GM19025 (cell line): ENCODE data around the gene PYGM.

ENCODE experiments used
- ATAC-seq: cut with Tn5 transposase; IDR thresholded peaks from one replicate; pipeline ENCODE4 v1.9.1; 2021; ENCODE audit warnings: mild to moderate bottlenecking, low read depth, moderate library complexity; ENCODE audit not compliant: unreplicated experiment

Gene PYGM

DNA sequence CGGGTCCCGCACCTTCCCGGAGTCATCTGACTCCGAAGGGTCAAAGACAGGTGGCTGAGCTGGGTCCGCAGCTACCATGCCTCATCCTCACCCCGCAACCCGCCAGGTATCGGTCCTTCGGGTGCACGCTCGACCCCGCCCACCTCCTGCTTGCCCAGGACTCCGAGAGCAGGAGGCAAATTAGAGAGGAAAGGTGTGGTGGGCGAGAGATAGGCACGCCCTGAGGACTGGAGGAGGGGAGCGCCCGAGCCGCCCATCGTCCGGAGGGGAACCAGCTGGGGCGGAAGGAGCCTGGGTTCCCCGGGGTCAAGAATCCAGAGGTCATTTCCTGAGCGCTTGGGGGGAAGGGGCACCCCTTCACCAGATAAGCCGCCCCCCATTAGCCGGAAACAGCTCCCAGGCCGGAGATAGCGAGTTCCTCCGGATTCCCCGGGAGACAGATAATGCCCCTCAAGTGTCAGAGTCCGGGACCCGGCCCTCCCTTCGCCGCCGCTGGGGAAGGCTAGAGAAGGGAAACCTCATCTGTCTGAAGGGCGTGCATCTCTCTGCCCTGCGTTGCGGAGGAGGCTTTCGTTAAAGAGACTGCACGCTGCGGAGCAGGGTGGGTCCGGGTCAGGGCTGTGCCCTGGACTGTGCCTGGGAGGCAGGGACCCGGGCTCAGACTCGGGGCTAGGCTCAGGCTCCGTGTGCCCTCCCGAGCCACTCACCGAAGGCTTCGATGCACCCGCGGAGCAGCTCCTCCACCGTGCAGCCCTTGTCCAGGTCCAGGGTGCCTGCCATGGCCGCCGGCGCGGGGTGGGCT, 17.5 kb downstream of the PYGM start:
- no peak for ATAC-seq

DNA sequence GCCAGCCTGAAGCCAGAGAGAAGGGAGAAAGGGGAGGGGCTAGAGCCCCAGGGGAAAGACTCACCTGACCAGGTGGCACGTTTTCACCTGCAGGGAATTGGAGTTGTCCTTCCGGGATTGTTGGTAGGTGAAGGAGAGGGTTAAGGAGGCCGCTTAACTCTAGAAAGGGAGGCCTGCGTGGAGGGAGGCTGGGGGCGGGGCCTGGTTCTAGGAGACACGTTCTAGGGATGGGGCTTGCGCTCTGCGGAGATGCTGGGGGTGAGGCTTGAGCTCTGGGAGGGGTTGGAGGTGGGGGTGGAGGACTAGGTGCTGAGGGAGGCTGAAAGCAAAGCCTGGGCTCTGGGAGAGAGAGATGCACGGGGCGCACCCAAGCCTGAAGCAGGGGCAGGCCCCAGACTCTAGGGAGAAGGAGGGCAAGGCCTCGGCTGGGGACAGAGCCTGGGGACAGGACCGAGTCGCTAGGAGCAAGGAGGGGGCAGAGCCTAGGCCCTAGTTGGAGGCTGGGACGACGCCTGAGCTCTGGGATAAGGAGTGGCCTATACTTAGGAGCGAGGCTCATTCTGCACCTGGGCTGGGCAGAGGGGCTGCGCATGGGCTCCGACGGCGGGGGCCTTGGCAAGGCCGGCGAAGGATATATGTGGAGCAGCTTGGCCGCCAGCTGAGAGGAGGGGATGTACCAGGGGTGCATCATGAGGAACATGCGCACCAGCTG, 18.2 kb downstream of the PYGM start:
- no peak for ATAC-seq

DNA sequence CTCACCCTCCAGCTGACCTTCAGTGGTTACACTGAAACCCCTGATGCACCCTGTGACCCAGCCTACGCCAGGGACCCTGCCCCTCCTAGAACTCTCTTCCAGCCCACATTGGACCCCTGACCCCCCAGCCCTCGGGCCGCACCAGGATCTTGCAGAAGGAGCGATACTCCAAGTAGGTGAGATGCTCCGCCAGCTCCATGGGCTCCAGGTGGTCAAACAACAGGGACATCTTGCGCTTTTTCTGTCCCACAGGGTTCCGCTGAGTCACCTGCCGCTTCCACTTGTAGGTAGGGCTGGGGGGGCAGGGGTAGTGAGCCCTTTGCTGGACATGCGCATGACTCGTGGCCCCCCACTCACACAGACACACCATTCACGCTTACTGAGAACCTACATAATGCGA, 19.9 kb downstream of the PYGM start:
- ATAC-seq: no peak

DNA sequence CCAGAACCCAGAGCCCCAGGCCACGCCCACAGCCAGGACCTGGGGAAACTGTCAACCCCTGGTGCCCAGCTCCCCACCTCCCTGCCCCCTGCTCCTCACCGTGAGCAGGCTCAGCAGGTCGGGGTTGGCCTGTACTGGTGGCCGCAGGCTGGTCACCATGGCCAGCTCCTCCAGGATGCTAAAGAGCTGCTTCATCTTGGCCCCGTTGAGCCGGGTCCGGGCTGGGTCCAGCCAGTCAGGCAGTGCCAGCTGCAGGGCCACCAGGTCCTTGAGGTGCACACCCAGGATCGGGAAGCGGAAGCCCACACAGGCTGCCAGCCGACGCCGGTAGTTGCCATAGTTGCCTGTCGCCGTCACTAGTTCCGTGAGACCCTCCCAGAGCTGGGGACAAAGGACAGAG, 23.1 kb downstream of the PYGM start:
- ATAC-seq: no peak

DNA sequence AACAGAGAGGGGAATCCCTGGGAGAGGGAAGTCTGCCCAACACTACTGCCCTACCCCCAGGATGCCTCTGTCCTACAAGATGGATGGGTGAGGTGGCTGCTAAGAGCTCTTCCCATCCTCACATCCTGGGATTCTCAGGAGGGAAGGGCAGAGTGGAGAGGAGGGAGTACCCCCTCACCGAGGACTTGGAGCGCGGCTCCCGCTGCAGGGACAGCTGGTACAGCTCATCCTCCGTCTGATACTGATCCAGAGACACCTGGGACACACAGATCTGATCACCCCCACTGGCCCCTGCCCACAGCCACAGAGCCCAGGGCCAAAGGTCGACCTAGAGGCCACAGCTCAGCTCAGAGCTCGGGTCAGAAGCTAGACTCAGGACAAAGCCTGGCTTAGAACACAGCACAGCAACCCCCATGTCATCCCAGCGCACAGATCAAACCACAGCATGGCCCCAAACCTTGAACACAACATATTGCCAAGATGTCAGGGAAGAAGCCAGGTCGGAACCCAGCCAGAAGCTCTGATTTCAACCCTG, 24.0 kb downstream of the PYGM start:
- ATAC-seq: no peak

DNA sequence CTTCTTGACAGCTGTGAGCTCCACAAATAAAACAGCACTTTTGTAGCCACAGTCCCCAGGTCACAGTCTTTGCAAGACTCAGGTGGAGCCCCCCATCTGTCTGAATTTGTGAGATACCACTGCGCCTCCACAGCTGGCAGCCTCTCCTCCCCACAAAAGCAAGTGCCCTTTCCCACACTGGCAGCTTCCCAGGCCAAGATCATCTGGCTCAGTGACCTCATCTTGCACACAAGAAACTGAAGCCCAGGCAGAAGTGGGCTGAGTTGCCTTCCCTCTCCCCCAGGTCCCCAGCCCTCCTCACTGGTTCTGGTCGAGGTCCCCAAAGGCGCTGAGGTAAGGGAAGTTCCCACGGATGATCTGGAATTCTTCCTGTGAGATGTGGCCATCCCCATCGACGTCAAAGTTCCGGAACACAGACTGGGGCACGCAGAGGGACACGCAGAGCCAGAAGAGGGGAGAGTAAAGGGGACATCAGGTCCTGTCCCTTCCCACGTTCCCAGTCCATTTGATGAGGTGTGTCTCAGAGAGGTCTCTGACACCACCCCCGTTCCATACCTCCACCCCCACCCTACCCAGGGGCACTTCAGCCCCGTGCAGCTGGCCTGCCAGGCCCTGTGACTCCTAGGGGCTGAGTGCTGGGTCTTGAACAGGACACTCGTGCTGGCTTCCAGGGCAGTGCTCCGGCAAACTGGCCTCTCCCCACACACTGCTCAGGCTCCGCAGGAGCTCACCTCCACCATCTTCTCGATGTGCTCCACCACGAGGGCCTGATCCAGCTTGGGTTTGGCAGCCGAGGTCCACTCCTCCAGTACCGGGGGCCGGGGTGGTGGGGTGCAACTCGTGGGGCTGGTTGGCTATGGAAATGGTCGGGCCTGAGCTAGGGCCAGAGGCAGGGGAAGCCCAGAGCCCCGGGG, 24.7 kb downstream of the PYGM start:
- no peak for ATAC-seq

DNA sequence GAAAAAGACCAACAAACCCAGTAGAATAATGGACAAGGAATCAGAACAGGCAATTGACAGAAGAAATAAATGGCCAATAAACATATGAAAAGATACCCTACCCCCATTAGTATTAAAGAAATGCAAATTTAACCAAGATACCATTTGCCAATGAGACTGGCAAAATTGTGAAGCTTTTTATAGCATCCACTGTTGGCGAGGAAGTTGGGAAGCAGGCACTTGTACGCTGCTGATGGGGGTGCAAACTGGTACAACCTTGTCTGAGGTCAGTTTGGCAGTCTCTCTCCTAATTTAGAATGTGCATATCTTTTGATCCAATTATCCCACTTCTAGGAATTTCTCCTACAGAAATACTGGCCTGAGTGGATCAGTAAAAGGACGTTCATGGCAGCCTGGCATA, 28.2 kb downstream of the PYGM start:
- no peak for ATAC-seq

DNA sequence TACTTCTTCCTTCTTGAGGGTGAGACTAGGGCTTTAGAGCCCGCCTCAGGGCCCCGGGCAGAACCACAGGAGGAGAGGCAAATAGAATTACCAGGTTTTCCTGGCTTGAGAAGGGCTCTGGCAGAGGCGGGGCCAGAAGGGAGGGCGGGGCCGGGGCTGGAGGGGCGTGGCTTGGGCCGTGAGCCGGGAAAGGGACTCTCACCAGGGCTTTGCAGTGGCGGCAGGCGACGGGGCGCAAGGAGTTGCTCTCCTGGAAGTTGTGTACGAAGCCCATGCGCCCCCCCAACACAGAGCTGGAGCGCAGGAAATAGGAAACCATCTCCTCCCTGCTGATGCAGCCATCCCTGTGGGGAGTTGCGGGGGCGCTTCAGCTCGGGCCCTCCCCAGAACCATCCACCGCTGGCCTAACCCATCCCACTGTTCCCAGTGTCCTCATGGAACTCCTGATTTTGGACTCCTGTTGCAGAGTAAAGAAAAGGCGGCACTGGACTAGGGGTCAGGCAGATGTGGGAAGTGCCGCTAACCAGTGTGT, 29.9 kb downstream of the PYGM start:
- no peak for ATAC-seq

DNA sequence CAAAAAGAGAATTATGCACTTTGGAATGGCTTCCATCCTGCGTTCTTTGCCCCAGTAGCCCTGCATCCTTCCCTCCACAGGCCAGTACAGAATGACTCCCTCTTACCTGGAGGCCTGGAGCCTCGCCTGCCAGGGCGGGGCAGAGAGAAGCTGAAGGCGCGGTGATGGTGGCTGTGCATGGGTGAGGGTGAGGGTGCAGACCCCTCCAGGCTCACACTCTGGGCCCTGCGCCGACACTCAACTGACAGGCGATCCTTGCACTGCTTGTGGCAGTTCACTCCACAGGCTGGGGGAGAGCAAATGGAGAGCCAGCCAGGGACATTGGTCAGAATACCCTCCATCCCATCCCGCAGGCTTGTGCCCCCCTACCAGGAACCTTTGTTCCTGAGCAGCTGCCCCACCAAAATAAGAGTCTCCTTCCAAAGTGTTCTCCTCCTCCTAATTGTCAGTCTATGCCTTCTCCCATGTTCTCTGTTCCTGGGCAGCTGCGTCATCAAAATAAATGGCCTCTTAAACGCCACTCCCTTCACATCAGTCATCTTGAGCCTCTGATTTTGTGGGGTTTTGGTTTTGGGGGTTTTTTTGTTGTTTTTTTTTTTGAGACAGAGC, 30.9 kb downstream of the PYGM start:
- no peak for ATAC-seq

DNA sequence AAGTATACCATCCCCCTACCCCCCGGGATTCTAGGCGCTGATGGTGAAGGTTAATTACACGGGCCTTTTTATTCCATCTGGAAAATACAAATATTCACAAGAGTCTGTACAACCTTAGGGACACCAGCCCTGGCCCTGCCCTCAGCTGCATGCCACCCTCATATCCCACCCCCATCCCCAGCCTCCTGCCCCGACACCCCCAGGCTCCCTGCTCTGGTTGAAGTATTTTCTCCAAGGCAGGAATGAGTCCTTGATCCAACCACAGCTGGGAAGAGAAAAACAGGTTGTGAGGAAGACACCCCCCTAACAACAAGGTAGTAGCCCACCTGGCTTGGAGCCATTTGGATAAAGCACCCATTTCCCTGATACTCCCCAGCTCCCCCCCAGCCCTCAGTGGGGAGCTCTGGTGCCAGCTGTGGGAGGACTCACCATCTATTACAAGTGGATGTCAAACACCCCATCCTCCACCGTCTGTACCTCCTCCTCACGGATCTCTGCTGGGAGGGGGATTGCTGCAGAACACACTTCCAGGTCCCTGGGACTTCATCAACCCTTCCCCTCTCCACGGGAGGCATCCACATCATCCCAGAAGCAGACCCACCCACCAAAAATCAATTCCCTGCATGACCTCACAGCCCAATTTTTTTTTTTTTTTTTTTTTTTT, 32.8 kb downstream of the PYGM start:
- ATAC-seq: no peak

DNA sequence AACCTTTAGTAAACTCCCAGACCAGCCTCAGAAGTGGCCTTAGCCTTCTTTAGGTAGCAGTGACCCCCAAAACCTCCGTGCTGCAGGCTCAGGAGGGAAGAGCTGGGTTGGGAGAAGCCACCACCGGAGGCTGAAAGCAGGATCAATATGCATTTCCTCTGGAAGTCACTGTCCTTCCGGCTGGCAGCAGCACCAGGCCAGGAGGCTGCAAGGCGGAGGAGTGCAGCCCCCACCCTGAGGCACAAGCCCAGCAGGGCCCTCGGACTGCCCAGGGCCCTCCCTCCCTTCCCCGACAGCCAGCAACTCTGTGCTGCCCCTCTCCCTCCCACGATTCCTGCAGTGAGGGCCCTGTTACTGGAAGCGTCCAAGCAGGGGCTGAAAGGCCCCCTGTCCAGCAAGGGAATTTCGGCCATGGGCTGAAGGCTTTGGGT, 33.5 kb downstream of the PYGM start:
- no peak for ATAC-seq

DNA sequence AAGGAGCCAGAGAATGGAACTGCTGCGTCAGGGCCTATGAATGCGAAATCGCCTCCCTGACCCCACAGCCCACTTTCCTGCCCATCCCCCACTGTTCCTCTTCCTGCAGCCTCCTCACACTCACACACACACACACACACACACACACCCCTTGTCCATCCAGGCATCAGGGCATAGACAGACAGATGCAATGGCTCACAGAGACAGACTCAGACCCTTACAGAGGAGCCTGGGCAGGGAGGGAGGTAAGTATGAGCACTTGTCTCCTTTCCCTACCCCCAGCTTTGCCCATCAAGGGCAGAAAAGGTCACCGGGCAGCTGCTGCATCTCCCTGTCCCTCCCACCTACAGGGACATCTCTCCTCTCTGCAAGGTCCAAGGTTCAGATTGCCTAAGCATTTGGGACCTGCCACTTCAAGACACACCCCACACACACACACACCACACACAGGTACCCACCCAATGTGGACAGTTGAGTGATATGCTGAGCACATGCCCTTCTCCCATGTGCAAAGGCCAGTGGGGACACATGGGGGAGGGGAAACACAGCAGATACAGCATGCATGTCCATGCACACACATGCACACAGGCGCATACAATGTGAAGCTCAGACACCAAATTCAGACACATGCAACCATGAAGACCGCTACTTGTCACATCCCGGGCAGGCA, 34.8 kb downstream of the PYGM start:
- ATAC-seq: no peak

DNA sequence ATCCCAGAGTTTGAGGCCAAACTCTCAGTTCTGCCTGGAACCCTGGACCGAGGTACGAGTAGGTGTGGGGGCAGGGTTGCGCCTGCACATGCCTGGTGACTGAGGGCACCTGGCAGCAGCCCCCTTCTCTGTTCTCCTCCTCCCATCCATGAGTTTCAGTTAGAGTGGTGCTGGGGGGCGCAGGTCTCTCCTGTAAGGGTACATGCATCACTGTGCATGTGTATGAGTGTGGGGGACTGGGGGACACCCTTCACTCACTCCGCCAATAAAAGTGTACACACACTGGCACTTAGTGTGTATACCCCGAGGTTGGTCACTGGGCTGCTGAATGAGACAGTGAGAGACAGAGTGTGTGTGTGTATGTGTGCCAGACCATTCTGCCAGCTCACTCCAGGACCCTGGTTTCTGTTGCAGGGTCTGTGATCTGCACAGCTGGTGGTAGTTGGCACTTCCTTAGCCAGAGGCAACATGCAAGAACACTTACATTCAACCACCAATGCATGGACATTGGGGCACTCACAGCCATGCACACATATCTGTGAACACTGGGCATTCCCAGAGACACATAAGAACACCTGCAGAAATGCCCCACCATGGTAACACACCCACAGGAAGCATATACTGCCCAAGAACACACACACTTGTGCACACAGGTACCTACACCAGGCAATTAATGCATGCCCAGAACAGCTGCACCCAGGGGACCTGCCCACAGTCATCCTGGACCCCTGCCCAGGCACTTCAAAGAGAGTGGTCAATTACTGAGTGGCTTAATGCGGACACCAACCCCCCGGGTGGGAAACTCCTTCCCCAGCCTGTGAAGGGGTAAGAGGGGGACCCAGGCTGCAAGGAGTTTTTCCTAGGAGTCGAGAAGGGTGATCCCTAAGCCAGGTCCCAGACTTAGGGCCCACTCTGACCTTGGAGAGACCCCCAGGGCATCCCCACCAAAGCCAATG, 35.6 kb downstream of the PYGM start:
- no peak for ATAC-seq

DNA sequence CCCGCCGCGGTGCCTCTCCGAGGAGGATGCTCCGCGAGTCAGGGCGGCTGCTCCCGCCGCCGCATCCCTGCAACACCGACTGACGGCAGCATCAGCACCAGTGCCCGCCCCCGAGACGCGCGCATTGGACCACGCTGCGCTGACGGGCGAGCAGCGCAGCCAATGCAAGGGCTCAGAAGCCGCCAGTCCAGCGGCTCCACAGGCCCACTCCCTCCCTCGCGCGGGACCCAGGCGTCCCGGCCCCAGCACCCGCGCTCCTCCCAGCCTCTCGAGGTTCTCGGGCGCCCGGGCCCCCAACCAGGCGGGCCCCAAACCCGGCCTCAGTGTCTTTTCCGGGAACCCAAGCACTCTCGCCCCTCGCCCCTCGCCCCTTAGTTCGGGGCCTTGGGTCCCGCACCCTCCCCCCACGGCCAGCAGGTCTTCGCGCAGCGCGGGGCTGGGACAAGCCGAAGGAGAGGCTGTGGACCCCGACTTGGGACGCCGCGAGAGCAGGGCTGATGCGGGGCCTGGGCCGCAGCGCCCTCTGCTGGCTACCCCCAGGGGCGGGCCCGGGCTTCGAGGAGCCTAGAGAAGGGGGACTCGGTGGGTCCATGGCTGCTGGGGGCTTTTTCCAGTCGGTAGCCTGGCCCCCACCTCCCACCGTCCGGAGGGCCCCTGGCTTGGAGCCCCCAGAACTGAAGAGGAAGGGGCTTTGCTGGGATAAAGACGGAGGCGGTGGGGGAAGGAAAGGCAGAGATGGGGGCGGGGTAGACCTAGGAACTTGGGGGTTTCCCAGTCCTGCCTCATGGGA, 36.5 kb downstream of the PYGM start, which contains the start of gene NRXN2:
Gene NRXN2 (minus strand): TSS at position 81 of the 790 bp plus-strand sequence. CDS start 9,498 bp downstream, outside the sequence.
- ATAC-seq: peak; percentile 93

DNA sequence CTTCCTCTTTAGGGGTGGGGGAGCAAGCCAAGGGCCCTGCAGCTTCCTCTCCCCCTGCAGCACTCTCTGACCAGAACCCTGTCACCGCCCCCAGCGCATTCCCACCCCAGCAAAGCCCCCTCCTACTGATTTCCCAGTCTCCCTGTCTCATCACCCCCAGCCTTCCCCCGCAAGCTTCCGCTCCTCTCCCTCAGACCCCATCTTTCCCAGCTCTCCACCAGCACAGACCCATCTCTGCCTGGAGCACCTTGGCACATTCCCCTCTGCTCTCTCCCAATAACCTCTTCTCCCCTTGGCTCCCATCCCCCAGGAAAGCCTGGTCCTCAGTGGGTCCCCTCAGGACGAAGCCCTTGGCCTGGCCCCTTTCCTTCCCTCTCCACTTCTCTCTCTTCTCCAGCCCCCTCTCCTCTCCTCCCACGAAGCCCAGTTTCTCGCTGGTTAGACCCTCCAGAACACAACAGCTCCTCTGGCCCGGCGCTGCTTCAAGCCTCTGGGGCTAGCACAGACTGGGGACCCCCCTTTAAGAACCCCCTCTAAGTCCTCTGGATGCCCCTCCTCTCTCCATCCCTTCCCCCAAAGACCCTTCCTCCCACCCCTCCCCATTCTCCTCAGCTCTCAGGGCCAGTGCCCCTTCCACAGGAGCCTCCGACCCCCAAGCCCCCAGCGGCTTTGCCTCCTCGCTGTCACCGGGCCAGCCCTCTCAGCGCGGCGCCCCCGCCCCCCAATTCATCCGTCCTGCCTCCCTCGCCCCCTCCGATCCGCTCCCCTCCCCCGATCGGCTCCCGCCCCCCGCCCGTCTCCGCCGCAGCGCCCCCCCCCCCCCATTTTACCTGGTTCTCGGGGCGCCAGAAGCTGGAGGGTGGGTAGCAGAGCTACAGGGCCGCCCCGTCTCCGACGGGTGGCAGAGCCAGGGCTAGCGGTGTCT, 37.4 kb downstream of the PYGM start:
- ATAC-seq: no peak

DNA sequence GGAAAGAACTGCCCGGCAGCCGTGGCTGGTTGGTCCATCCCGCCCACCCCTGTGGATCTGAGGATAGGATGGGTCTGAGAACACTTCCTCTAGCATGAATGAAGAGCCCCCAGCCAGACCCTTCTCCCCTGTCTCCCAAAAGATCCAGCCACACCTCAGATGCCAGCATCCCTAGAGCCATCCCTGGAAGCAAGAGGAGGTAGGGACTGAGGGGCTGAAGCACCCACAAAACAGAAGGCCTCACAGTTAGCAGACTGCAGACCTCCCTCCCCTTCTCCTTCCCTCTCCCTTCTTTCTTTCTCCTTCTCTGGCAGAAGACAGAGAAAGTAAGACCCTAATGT, 38.4 kb downstream of the PYGM start:
- ATAC-seq: no peak
